Prostate gland (tissue), 2 donors: Measurements from ENCODE around the gene PCDHGA1. TPM values are rescaled to one million over a fixed set of nuclear protein-coding genes. Genes with fewer than 3 reads are reported as not detected.

Source experiments
- DNase-seq: peaks from one replicate; pipeline ENCODE4 v3.0.0-alpha.2; 2019; ENCODE audit warnings: low spot score
- H3K27ac ChIP-seq, 2 donors: fragments of 200-600 bp; sonication (generic); 2 replicates each; pipeline ENCODE4 v1.5.1; 2017 to 2019
- H3K27me3 ChIP-seq: fragments of 200-600 bp; sonication (generic); replicated peaks from 2 replicates; pipeline ENCODE4 v1.5.1; 2019; ENCODE audit not compliant: insufficient read depth
- H3K36me3 ChIP-seq, 2 donors: fragments of 200-600 bp; sonication (generic); 1 replicate in 1 of 2; 2 replicates in 1 of 2; pipeline versions ENCODE4 v1.5.1 to v1.8.1; 2017 to 2019
- H3K4me1 ChIP-seq: fragments of 200-600 bp; sonication (generic); replicated peaks from 2 replicates; pipeline ENCODE4 v1.5.1; 2019
- H3K4me3 ChIP-seq, 2 donors: fragments of 200-600 bp; sonication (generic); 2 replicates each; pipeline ENCODE4 v1.5.1; 2017 to 2019
- H3K9me3 ChIP-seq: fragments of 200-600 bp; sonication (generic); 2 replicates; pipeline ENCODE4 v1.5.1; 2017
- POLR2A ChIP-seq: fragments of 450-650 bp; IDR thresholded peaks from one replicate; pipeline ENCODE4 v1.6.1; 2016; ENCODE audit warnings: antibody characterized with exemption, mild to moderate bottlenecking
- POLR2AphosphoS5 ChIP-seq: sonication (generic); formaldehyde crosslinking; IDR thresholded peaks from one replicate; pipeline ENCODE4 v1.6.1; 2017; ENCODE audit warnings: antibody characterized with exemption
- WGBS: methylation state at CpG from one replicate; pipeline ENCODE4 v1.1.5; 2018; 5-methylcytosine and 5-hydroxymethylcytosine counted together
- intact Hi-C: fragments of 100-400 bp; cut with DNase I; formaldehyde crosslinking; loops from one replicate; pipeline ENCODE4 v1.14.2; 2022
- total RNA-seq, 2 donors: library from RNA; depleted of rRNA; stranded (reverse); fragments of >200 nt; gene quantifications; one replicate each; pipeline ENCODE4 v1.1.0, GENCODE V29; 2016
- TF ChIP-seq, protein P1 (sequence below), 4 experiments: fragments of 200-600 bp in 2 of 4; fragments of 450-650 bp in 2 of 4; sonication (generic) in 2 of 4; IDR thresholded peaks; 1 replicate in 3 of 4; 2 replicates in 1 of 4; pipeline ENCODE4 v1.5.1; 2016 to 2019; ENCODE audit warnings: antibody characterized with exemption in 4 of 4, mild to moderate bottlenecking in 2 of 4, moderate library complexity in 2 of 4

Gene PCDHGA1
- total RNA-seq, 2 donors from 2014 or later: 0.64 to 4.8 TPM

DNA sequence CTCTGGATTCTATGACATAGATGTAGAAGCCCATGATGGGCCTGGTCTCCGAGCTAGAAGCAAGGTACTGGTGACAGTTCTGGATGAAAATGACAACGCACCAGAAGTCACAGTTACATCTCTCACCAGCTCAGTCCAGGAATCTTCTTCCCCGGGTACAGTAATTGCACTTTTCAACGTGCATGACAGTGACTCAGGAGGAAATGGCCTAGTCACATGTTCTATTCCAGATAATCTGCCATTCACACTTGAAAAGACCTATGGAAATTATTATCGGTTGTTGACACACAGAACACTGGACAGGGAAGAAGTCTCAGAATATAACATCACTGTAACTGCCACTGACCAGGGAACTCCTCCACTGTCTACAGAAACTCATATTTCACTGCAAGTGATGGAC, 25.8 kb downstream of the PCDHGA1 start:
- H3K9me3 ChIP-seq: no peaks in the 10 kb centered on the region
- H3K36me3 ChIP-seq: no peaks in the 10 kb centered on the region
- intact Hi-C loops: no loop called here
- H3K27me3 ChIP-seq: peaks cover 7% of the 10 kb centered on the region
- H3K4me1 ChIP-seq: no peaks in the 10 kb centered on the region
- 73% methylated on average over 5 of the region's 5 CpGs for WGBS
- H3K4me3 ChIP-seq: no peak overlapping the region
- H3K27ac ChIP-seq: no peak overlapping the region
- TF ChIP-seq, protein P1, sequence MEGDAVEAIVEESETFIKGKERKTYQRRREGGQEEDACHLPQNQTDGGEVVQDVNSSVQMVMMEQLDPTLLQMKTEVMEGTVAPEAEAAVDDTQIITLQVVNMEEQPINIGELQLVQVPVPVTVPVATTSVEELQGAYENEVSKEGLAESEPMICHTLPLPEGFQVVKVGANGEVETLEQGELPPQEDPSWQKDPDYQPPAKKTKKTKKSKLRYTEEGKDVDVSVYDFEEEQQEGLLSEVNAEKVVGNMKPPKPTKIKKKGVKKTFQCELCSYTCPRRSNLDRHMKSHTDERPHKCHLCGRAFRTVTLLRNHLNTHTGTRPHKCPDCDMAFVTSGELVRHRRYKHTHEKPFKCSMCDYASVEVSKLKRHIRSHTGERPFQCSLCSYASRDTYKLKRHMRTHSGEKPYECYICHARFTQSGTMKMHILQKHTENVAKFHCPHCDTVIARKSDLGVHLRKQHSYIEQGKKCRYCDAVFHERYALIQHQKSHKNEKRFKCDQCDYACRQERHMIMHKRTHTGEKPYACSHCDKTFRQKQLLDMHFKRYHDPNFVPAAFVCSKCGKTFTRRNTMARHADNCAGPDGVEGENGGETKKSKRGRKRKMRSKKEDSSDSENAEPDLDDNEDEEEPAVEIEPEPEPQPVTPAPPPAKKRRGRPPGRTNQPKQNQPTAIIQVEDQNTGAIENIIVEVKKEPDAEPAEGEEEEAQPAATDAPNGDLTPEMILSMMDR (IDR thresholded peaks at IDR 0.05): no peak
- TF ChIP-seq POLR2A: no peak
- no peak for DNase-seq

DNA sequence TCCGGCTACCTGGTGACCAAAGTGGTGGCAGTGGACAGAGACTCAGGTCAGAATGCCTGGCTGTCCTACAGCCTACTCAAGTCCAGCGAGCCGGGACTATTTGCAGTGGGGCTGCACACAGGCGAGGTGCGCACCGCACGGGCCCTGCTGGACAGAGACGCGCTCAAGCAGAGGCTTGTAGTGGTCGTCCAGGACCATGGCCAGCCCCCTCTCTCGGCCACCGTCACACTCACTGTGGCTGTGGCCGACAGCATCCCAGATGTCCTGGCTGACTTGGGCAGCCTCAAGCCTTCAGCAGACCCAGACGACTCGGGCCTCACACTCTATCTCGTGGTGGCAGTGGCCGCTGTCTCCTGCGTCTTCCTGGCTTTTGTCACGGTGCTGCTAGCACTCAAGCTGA, 26.6 kb downstream of the PCDHGA1 start:
- Histone ChIP-seq H3K4me1 (no peaks in the 10 kb centered on the region), H3K27me3 (peaks cover 11% of the 10 kb centered on the region), H3K9me3 (no peaks in the 10 kb centered on the region), H3K27ac (no peak overlapping the region), H3K36me3 (no peaks in the 10 kb centered on the region), H3K4me3 (no peak overlapping the region)
- intact Hi-C loops: no loop called here
- no peak for DNase-seq
- WGBS: 52% methylated on average over 5 of the region's 19 CpGs
- TF ChIP-seq POLR2AphosphoS5: no peak
- TF ChIP-seq, protein P1 (IDR thresholded peaks at IDR 0.05): no peak
- TF ChIP-seq POLR2A: no peak

DNA sequence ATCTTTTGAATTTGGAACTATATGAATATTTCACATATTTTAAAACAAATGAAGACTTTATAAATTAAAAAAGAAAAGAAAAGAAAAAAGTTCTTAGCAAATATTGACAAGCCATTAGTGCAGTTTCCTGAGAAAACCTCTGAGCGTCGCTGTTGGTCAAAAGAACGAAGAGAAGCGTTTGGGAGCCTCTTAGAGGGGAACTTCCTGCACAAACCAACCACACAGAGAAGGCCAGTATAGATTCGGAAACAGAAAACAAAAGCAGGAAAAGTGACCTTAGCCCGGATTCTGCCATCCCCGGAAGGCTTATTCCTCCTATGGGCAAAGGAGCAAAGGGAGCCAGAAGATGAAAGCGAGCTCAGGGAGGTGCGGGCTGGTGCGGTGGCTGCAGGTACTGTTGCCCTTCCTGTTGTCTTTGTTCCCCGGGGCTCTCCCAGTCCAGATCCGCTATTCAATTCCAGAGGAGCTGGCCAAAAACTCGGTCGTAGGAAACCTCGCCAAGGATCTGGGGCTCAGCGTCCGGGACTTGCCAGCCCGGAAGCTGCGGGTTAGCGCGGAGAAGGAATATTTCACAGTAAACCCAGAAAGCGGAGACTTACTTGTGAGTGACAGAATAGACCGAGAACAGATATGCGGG, 29.6 kb downstream of the PCDHGA1 start, which contains the start of gene PCDHGB2:
Gene PCDHGB2, plus strand, starts transcription at position 205 of the 637 bp plus-strand sequence. Its CDS starts 142 bp downstream, at position 347.
- TF ChIP-seq POLR2A (no peak), POLR2AphosphoS5 (no peak)
- TF ChIP-seq, protein P1 (IDR thresholded peaks at IDR 0.05): peak in 1 of 4 experiments; percentile 34
- H3K27ac ChIP-seq: no peak within 1 kb of the TSS
- no peaks in the 10 kb centered on the region for H3K9me3 ChIP-seq
- intact Hi-C loops: no loop called here
- H3K36me3 ChIP-seq: no peaks in the 10 kb centered on the region
- DNase-seq: no peak
- peaks cover 19% of the 10 kb centered on the region for H3K27me3 ChIP-seq
- H3K4me1 ChIP-seq: no peaks in the 10 kb centered on the region
- peak within 1 kb of the TSS; percentile 2 to 19 for H3K4me3 ChIP-seq
- WGBS: 18% methylated on average over 24 of the region's 24 CpGs

DNA sequence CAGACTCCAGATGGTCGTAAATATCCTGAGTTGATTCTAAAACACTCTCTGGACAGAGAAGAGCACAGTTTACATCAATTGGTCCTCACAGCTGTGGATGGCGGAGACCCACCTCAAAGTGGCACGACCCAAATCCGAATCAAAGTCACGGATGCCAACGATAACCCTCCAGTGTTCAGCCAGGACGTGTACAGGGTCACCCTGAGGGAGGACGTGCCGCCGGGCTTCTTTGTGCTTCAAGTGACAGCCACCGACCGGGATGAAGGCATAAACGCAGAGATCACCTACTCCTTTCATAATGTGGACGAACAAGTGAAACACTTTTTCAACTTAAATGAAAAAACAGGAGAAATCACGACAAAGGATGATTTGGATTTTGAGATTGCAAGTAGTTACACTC, 30.4 kb downstream of the PCDHGA1 start:
- Histone ChIP-seq H3K4me1 (no peaks in the 10 kb centered on the region), H3K36me3 (no peaks in the 10 kb centered on the region), H3K4me3 (no peak overlapping the region), H3K27ac (no peak overlapping the region), H3K9me3 (no peaks in the 10 kb centered on the region), H3K27me3 (peaks cover 19% of the 10 kb centered on the region)
- DNase-seq: no peak
- intact Hi-C loops: no loop called here
- TF ChIP-seq, protein P1 (IDR thresholded peaks at IDR 0.05): no peak
- TF ChIP-seq POLR2A (no peak), POLR2AphosphoS5 (no peak)
- WGBS: 35% methylated on average over 15 of the region's 15 CpGs

DNA sequence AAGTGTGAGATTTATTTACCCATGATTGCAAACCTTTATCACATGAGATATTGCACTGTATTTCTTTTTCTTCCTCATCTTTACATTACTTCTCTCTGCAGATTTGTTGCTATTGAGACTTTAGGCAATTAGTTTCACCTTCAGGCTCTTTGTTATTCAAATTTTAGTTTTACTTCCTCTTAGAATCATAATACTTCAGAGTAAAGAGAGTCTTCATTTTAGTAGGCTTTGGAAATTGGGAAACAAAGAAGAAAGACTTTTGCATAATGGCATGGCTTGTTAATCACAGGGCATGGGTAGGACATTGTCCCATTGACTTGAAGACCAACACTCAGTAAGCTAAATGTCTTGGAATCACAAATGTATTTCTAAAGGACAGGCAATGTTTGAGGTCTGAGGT, 32.4 kb downstream of the PCDHGA1 start:
- no peaks in the 10 kb centered on the region for H3K4me1 ChIP-seq

More for the DNA sequence above, 32.4 kb downstream of the PCDHGA1 start:
- no peak overlapping the region for H3K27ac ChIP-seq
- intact Hi-C loops: no loop called here
- H3K4me3 ChIP-seq: no peak overlapping the region
- H3K36me3 ChIP-seq: no peaks in the 10 kb centered on the region
- peaks cover 23% of the 10 kb centered on the region for H3K27me3 ChIP-seq
- TF ChIP-seq, protein P1 (IDR thresholded peaks at IDR 0.05): no peak
- TF ChIP-seq POLR2A (no peak), POLR2AphosphoS5 (no peak)
- H3K9me3 ChIP-seq: no peaks in the 10 kb centered on the region
- no peak for DNase-seq
